ENCODE data around the gene MVB12B.

DNA sequence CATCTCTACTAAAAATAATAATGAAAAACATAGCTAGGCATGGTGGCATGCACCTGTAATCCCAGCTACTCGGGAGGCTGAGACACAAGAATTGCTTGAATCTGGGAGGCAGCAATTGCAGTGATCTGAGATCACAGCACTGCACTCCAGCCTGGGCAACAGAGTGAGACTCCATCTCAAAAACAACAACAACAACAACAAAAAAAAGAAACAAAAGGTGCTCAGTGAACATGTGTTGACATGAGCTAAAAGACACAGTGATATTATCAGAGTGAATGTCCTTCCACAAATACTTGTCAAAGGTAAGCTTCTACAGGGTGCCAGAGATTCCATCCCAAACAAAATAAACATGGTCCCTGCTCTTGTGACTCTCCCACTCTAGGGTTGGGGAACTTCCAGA is 211.9 kb downstream of the MVB12B start:
- TF ChIP-seq, protein P1, sequence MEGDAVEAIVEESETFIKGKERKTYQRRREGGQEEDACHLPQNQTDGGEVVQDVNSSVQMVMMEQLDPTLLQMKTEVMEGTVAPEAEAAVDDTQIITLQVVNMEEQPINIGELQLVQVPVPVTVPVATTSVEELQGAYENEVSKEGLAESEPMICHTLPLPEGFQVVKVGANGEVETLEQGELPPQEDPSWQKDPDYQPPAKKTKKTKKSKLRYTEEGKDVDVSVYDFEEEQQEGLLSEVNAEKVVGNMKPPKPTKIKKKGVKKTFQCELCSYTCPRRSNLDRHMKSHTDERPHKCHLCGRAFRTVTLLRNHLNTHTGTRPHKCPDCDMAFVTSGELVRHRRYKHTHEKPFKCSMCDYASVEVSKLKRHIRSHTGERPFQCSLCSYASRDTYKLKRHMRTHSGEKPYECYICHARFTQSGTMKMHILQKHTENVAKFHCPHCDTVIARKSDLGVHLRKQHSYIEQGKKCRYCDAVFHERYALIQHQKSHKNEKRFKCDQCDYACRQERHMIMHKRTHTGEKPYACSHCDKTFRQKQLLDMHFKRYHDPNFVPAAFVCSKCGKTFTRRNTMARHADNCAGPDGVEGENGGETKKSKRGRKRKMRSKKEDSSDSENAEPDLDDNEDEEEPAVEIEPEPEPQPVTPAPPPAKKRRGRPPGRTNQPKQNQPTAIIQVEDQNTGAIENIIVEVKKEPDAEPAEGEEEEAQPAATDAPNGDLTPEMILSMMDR (IDR thresholded peaks at IDR 0.05): no peak
- TF ChIP-seq EP300 (IDR thresholded peaks at IDR 0.05) (no peak), POLR2A (IDR thresholded peaks at IDR 0.05) (no peak)

Data from tibial nerve (tissue), 4 donors.